ENCODE data around the gene DLGAP5.

Gene DLGAP5, protein sequence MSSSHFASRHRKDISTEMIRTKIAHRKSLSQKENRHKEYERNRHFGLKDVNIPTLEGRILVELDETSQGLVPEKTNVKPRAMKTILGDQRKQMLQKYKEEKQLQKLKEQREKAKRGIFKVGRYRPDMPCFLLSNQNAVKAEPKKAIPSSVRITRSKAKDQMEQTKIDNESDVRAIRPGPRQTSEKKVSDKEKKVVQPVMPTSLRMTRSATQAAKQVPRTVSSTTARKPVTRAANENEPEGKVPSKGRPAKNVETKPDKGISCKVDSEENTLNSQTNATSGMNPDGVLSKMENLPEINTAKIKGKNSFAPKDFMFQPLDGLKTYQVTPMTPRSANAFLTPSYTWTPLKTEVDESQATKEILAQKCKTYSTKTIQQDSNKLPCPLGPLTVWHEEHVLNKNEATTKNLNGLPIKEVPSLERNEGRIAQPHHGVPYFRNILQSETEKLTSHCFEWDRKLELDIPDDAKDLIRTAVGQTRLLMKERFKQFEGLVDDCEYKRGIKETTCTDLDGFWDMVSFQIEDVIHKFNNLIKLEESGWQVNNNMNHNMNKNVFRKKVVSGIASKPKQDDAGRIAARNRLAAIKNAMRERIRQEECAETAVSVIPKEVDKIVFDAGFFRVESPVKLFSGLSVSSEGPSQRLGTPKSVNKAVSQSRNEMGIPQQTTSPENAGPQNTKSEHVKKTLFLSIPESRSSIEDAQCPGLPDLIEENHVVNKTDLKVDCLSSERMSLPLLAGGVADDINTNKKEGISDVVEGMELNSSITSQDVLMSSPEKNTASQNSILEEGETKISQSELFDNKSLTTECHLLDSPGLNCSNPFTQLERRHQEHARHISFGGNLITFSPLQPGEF

DNA sequence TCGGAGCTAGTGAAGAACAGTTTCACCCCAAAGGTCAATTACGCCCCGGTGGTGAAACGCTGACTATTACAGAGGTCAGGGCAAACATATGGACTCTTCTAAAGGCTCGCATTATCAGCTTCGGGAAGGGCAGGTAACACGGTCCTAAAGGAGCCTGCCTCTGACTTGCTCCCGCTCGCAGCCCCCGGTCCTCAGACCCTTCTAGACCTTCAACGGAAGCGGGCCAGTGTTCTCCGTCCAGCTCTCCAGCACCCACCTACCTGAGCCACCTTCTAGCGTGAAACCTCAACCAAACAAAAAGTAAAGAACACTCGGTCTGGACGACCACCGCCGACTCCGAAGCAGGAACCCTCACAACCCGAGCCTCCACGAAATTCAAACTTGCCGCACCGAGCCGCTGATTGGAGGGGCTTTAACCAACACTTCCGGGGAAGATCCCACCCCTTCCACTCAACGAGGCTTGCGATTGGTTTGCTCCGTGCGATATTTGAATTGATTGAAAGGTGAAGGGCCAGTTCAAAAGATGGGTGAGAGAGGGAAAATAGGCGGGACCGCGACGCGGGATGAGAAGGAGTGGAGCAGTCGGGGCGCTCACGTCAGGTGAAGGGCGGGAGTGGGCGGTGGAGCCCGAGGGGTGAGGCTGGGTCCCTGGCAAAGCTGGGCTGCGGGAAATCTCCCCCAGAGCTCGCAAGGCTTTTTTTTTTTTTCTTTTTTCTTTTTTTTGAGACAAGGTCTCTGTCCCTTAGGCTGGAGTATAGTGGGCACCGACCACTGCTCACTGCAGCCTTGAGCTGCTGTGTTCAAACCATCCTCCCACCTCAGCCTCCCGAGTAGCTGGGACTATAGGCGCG, at the start of gene DLGAP5:
TSS of gene DLGAP5 (minus strand) at position 383 of the 851 bp plus-strand sequence. CDS start 2,406 bp downstream, outside the sequence.
- DNase-seq (ENCODE audit: low read depth) = peak; percentile 76

DNA sequence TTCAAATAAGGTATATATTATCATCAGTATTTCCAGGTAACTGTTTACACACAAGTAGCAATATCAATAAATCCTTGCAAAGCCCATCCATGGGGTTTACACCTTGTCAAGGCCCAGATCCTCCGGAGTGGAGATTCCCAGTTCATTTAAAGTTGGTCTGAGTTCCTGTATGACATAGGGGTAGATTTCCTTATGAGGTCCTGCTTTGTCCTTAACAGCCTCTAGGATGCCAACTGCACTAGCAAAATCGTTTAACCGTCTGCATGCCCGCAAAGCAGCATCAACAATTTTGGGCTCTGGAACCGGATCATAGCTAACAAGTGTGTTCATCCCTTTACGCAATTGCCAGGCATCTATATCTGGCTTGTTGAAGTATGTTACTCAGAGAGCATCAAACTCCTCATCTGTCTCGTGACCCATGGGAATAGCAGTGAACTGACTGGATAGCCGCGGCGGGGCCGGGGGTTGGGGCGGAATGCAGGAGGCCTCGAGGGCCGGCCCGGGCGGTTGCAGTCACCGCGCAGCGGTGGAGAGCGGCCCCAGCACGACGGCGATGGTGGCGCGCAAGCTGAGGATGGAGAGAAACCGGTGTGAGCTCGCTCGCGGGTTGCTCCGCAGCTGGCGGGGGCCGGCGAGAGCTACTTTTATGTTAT, 49.3 kb upstream of the DLGAP5 start:
- no peak for DNase-seq (ENCODE audit: low read depth)

DNA sequence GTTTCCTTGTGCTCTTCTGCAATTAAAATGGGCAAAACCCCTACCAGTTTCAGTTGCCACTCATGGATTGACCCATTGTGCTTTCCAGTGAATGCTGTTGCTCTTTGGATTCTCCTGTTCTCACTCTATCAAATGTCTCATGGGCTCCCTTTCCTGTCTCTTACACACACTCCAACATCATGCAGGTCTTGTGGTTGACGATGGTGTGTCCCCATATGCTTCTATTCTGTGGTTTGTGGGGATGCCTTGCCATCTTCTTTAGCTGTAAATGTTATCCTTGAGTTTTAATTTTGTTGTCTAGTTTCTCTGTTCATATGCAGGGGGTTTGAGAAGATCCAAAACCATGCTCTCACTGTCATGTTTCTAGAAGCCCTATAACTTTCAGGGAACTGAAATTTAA, 47.9 kb upstream of the DLGAP5 start:
- no peak for DNase-seq (ENCODE audit: low read depth)

DNA sequence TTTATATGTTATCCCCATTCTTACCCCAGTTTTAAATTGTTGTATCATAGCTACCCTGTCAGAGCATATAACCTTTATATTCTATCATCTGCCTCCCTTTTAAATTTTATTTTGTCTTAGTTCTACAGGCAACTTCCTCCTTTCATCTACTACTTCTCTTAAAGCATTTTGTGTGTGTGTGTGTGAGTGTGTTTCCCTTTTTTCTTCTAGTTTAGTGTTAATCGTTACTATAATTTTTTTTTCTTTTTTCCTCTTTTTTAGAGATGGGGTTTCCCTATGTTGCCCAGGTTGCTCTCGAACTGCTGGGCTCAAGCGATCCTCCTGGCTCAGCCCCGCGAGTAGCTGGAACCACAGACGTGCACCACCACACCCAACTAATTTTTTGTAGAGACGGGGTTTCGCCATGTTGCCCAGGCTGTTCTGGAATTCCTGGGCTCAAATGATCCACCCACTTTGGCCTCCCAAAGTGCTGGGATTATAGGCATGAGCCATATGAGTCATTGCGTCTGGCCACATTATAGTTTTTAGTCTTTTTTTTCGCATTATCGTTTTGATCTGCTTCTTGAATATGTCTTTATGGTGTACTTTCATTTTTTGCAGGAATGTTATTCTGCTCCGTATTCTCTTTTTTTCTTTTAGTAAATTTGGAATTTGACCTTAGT, 46.8 kb upstream of the DLGAP5 start:
- no peak for DNase-seq (ENCODE audit: low read depth)

DNA sequence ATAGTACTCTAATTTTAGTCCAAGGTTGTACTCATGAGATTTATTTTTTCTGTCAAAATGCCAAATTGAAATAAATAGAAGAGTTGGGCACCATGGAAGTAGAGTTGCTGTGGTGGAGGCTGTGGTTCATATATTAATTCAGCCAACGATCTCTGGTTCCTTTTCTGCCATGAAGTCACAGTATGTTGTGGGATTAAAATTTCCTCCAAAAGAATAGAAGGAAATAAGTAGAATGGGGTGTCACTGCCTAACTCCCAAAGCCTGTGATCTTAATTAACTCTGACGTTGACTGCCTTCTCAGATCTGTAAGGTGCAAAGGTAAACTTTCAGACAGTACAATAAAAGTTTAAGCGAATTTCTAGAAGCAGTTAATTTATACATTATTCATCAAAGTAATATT, 42.2 kb upstream of the DLGAP5 start:
- no peak for DNase-seq (ENCODE audit: low read depth)

DNA sequence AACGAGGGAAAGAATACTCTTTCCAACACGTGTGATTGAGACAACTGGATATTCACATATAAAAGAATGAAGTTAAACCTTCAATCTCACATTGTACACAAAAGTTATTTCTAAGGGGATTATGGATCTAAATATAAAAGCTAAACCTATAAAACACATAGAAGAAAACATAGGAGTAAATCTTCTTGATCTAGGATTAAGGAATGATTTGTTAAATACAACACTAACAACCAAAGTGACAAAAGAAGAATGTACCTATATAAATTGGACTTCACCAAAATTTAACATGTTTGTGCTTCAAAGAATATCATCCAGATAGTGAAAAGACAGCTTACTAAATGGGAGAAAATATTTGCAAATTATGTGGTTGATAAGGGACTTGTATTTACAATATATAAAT, 36.9 kb upstream of the DLGAP5 start:
- DNase-seq (ENCODE audit: low read depth) = no peak

DNA sequence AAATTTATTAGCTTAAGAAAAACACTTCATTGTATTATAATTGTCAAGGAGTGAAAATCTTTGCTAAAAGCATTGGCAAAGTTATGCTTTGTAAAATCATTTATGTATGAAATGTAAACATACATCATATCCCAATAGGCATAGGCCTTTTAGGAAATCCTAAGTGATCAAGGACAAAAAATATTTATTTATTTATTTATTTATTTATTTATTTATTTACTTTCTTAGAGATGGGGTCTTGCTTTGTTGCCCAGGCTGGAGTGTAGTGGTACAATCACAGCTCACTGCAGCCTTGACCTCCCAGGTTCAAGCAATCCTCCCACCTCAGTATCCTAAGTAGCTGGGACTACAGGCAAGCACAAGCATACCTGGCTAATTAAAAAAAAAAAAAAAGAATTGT, 32.0 kb upstream of the DLGAP5 start:
- no peak for DNase-seq (ENCODE audit: low read depth)

DNA sequence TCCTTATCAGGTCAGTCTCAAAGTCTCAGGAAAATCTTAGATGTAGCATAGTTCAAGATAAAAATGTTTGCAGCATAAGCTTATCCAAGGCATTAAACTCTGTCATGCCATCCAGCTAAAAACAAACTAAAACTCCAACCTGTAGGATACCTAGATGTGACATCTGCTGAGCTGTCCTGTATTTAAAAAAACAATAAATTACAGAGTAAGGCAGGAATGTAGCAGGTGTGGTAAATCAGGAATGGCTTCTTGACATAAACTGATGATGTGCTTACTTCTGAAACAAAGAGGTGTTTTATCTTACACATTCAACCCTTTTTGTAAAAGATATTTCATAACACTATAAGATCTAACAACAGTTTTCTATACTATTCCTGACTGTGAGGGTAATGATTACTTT, 30.6 kb upstream of the DLGAP5 start:
- DNase-seq (ENCODE audit: low read depth) = no peak

DNA sequence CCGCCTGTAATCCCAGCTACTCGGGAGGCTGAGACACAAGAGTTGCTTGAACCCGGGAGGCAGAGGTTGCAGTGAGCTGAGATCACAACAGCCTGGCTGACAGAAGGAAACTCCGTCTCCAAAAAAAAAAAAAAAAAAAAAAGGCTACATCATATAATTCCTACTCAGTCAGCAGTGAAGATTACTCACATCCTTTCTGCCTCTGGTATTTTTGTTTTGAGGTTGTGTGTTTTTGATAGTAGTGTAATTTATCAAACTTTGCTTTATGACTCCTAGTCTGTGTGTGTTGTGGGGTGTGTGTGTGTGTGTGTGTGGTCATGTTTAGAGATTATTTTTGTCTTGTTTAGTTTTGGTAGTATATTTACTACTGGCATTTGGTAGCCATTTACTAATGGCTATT, 29.8 kb upstream of the DLGAP5 start:
- no peak for DNase-seq (ENCODE audit: low read depth)

DNA sequence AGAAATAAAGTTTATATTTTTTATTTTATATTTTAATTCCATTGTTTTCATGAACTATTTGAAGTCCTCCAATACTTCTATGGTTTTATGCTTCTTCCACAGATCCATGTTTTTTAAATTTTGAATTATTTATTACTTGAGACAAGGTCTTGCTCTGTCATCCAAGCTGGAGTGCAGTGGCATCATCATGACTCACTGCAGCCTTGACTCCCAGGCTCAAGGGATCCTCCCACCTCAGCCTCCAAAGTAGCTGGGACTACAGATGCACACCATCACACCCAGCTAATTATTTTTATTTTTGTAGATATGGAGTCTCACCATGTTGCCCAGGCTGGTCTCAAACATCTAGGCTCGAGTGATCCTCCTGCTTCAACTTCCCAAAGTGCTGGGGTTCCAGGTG, 28.8 kb upstream of the DLGAP5 start:
- DNase-seq (ENCODE audit: low read depth) = no peak

DNA sequence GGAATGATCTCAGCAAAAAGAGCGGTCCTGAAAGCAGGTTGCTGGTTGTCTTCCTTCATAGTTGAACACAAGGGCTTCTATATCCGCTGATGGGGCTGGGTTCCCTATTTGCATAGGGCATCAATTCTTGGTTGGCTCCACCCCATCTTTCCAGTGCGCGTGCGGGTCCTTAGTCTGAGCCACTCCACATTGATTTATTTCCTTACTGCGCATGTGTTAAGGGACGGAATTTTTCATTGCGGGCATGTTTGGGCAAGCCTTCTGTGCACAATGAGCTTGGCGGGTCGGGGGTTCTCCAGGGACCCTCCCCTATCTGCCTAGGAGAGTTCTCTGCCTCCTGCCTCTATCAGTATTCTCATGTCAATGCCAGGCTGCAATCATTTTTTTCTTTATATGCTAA, 21.2 kb upstream of the DLGAP5 start:
- no peak for DNase-seq (ENCODE audit: low read depth)

DNA sequence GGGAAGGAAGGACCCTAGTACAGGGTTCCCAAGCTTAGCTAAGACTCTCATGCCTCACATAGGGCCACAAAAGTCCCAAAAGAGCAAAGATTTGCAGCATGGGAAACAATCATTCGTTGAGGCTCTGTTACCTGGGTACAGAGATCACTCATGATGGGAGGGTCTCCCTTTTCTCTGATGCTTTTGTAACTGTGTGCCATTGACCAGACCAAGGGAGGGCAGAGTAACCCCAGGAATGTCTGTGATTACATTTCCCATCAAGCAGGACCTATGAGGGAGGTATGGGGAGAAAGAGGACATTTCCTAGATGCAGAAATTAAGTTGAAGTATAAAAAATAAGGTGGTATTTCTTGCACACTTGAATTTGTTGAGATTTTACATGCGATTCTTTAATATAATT, 16.4 kb upstream of the DLGAP5 start:
- DNase-seq (ENCODE audit: low read depth) = no peak

DNA sequence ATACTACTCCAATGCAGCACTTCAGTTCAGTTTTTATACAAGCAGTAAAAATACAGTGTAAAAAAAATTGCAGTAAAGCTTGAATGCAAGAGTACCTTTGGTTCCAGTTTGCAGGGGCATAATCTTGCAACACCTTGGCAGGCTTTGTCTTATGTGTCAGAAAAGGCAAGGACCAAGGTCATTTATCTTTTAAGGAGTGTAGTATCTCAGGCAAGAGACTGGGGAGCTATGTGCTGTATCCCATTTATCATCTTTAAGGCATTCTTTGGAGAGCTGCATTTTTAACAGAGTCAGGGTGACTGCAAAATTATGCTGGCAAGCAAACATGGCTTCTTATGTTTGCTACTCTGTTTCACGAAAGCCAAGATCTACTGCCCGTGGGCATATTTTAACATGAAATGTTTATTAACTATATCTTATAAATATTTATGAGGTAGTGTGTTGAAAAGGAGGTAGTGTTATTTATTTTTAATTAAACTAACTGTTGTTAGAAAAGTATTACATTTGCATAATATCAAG, 14.8 kb upstream of the DLGAP5 start:
- no peak for DNase-seq (ENCODE audit: low read depth)

DNA sequence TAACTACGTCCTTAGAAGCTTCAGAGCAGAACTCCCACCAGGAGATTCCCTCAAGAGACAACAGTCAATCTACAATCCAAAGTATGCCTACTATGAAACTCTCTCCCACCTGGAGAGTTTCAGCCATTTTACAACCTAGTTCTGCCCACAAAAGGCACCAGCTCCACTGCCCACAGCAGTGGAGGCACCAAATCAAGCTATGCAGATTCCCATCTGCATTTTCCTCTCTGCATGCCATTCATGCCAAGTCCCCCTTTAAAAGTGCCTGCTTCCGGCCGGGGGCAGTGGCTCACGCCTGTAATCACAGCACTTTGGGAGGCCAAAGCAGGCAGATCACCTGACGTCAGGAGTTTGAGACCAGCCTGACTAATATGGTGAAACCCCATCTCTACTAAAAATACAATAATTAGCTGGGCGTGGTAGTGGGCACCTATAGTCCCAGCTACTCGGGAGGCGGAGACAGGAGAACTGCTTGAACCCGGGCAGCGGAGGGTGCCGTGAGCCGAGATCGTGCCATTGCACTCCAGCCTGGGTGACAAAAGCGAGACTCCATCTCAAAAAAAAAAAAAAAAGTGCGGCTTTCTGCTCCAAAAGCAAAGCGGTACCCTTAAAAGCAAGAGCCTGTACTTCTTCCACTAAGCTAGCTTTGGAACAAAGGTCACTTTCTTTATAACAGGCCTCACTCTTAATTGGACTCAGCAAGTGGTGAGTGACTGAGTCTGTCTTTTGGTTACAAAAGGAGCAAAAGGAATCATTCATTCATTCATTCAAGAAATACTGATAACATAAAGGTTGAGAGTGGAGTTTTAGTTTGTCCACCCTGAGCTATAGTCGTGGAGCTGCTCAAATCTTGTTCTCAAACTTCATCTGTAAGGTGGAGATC, 10.1 kb upstream of the DLGAP5 start:
- no peak for DNase-seq (ENCODE audit: low read depth)

DNA sequence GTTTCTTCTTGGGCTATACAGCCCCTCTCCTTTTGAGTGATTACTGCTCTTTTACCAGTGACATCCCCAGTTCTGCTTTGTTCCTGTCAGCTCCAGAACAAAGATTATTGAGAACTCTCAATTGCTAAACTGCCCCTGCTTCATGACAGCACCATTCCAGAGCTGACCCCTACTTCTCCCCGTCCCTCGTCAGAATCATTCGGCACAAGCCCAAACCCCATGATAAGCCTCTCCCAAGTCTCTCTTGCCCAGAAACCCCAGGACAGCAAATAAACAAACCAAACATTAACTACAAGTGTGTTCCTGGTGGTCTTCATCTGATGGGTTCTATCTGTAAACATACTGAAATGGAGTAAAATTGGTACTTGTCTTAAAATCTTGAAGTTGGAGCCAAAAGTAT, 9.3 kb upstream of the DLGAP5 start:
- no peak for DNase-seq (ENCODE audit: low read depth)

DNA sequence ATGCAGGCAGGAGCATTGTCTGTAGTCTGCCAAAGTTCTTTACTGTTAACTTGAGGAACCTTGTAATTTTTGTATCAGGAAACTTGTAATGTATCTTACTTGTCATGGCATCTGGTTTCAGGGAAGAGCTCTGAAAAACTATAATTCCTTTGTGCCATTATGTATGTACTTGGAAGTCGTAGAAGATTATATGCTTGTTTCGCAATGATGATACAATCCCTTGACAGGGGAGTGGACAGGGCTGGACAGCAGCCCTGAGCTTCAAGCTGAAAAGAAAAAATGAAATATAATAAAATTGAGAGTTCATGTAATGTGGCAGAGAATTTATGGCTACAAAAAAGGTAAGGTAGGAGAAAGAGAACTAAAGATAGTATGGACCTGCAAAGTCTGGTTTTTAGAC, 7.4 kb upstream of the DLGAP5 start:
- DNase-seq (ENCODE audit: low read depth) = no peak

DNA sequence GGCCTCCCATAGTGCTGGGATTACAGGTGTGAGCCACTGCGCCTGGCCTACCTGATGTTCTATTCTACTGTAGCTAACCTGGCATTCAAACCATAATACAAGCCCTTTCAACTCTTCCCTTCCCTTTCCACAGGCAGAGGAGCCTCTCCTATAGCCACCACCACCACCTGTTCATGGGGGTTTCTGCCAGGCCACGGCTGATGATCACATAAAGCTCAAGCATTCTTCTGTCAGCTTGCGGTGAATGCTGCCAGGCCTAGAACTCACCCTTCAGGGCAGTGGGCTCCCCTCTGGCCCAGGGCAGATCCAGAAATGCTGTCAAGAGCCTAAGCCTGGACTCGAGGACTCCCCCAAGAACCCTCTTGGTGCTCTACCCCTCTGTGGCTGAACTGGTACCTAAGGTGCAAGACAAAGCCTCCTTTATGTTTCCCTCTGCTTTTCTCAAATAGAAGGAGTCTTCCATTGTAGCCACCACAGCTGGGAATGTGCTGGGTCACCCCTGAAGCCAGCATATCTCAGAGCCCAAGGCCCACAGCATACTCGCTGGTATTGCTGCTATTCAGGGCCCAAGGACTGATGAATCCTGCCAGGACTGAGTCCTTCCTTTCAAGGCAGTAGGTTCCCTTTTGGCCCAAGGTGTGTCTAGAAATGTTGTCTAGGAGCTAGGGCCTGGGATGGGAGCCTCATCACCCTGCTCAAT, 3.4 kb upstream of the DLGAP5 start:
- DNase-seq (ENCODE audit: low read depth) = no peak

DNA sequence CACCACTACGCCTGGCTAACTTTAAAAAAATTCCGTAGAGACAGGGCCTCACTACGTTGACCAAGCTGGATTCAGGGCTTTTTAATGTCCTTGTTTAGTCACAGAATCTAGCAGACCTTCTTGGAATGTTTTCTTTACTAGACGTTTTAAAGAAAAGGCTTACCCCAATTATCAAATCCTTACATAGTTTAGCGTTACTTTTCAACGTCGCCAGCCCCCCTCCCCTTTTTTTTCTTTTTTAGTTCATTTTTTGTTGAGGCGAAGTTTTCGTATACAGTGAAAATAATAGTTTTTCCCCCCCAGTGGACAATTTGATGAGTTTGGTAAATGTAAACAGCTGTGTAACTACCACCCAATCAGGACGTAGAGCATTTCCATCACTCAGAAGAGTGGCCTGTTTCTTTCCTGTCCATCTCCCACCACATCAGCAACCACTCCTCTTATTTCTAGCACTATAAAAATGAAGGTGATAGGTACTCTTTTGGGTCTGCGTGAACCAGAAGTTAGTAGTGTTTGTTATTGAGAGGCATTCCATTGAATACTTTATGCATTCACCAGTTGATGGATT, 753 bp upstream of the DLGAP5 start:
- DNase-seq (ENCODE audit: low read depth) = no peak

DNA sequence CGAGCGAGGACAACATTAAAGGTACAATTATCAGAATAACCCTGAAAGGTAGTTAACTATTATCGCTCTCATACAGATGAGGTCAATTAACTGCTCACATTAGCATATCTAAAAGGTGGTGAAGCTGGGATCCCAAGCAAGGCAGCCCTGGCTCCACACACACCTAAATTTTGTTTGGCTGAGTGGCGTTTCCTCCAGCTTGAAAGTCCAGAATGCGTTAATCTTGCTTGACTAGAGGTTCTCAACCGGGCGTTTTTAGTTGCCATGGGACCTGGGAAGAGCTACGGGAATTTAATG, 531 bp downstream of the DLGAP5 start:
- no peak for DNase-seq (ENCODE audit: low read depth)
